AG04449 (cell line): ENCODE measurements around the gene C11orf24.

ENCODE experiments used
- CTCF ChIA-PET: fragments of 350-600 bp; formaldehyde crosslinking; extraction: SDS; loops from one replicate; lab custom pipeline; 2021; ENCODE audit warnings: antibody characterized with exemption; lab: Yijun Ruan, JAX
- POLR2A ChIA-PET: fragments of 400-600, 350-600 bp; formaldehyde crosslinking; extraction: SDS; loops from one replicate; lab custom pipeline; 2020; ENCODE audit warnings: antibody characterized with exemption, inconsistent platforms; lab: Yijun Ruan, JAX
- DNase-seq: peaks from one replicate; pipeline ENCODE4 v3.0.0-alpha.2; 2010; ENCODE audit warnings: low read depth, low spot score
- H3K4me3 ChIP-seq: 2 replicates; pipeline ENCODE4 v1.5.1; 2011; ENCODE audit warnings: low read depth, mild to moderate bottlenecking, control low read depth, low read length
- TF ChIP-seq, protein P1 (sequence below): IDR thresholded peaks from one replicate; pipeline ENCODE4 v1.5.1; 2011; ENCODE audit warnings: mild to moderate bottlenecking, moderate library complexity, low read length, control low read depth, inconsistent platforms; ENCODE audit not compliant: insufficient read depth; ENCODE audit errors: missing control alignments

Gene C11orf24

DNA sequence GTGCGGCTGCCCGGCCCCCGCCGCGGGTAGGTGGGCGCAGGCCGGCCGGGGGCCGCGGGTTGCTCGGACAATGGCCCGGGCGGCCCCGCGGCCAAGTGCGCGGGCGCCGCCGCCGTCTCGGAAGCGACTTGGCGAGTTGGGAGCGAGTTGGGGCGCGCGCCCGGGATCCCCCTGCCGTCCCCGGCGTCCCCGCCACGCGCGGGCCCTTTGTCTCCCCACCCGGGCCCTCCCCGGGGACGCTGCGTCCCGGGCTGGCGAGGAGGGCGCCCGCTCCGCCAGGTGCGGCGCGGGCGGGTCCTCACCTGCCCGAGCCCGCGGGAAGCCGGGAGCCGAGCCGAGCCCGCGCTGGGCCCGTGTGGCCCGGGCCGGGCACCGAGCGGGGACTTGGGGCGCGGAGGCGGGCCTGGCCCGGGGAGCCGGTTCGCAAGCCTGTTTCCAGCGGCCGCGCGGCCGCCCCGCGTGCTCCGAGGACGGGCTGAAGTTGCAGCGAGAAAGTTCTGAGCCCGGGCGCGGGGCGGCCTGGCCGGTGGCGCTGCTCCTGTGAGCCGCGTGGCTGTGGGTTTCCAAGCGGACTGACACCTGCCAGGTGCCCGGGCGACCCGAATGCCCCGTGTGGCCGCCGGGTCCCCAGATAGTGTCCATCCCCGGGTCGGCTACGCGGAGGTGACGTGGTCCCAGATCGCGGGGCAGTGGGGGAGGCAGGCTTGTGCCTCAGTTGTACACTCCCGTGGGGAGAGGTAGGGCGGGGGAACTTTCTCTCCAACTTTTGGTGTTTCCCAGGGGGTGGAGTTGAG, 41.2 kb upstream of the C11orf24 start:
- CTCF ChIA-PET, result interaction anchor here (1.3 kb wide), 1 partner anchor 12 kb away, joined by 7 read pairs; no protein-coding TSS in a partner anchor
- POLR2A ChIA-PET, result no interaction called here
- DNase-seq, result no peak
- TF ChIP-seq, protein P1, sequence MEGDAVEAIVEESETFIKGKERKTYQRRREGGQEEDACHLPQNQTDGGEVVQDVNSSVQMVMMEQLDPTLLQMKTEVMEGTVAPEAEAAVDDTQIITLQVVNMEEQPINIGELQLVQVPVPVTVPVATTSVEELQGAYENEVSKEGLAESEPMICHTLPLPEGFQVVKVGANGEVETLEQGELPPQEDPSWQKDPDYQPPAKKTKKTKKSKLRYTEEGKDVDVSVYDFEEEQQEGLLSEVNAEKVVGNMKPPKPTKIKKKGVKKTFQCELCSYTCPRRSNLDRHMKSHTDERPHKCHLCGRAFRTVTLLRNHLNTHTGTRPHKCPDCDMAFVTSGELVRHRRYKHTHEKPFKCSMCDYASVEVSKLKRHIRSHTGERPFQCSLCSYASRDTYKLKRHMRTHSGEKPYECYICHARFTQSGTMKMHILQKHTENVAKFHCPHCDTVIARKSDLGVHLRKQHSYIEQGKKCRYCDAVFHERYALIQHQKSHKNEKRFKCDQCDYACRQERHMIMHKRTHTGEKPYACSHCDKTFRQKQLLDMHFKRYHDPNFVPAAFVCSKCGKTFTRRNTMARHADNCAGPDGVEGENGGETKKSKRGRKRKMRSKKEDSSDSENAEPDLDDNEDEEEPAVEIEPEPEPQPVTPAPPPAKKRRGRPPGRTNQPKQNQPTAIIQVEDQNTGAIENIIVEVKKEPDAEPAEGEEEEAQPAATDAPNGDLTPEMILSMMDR, result no peak
- H3K4me3 ChIP-seq, result peak overlapping the region; percentile 74

DNA sequence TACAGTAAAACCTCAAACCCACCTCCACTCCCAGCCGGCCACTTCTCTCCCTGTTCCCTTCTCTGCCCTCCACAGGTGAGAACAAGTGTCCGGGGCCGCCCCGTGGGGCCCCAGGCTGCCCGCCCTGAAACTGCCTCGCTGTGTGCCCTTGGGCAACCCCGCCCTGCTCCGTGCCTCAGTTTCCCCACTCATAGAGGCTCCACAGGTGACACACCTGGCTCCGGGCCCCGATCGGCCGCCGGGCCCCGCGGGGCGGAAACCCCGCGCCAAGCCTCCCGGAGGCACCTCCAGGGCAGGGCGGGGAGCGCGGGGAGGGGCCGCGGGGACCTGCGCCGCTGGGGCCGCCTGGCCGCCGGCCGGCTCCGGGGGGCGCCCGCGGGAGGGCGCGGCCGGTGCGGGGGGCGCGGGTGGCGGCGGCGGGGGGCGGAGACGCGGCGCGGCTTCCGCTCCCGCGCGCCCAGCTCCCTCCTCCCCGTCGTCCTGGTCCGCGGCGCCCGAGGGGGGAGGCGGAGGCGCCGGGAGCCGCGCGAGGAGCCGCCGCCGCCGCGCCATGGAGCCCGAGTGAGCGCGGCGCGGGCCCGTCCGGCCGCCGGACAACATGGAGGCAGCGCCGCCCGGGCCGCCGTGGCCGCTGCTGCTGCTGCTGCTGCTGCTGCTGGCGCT, 40.5 kb upstream of the C11orf24 start, which contains the start of gene LRP5:
TSS of gene LRP5 (plus strand) at position 475 of the 663 bp plus-strand sequence. CDS start at position 599, 124 bp downstream.
- TF ChIP-seq, protein P1, result no peak
- ChIA-PET CTCF (interaction anchor here (0.8 to 3.1 kb wide), 3 partner anchors 9 to 1203 kb away, joined by 3 to 37 read pairs (median 5); no protein-coding TSS in a partner anchor), POLR2A (no interaction called here)
- DNase-seq, result no peak
- H3K4me3 ChIP-seq, result peak within 1 kb of the TSS; percentile 74

DNA sequence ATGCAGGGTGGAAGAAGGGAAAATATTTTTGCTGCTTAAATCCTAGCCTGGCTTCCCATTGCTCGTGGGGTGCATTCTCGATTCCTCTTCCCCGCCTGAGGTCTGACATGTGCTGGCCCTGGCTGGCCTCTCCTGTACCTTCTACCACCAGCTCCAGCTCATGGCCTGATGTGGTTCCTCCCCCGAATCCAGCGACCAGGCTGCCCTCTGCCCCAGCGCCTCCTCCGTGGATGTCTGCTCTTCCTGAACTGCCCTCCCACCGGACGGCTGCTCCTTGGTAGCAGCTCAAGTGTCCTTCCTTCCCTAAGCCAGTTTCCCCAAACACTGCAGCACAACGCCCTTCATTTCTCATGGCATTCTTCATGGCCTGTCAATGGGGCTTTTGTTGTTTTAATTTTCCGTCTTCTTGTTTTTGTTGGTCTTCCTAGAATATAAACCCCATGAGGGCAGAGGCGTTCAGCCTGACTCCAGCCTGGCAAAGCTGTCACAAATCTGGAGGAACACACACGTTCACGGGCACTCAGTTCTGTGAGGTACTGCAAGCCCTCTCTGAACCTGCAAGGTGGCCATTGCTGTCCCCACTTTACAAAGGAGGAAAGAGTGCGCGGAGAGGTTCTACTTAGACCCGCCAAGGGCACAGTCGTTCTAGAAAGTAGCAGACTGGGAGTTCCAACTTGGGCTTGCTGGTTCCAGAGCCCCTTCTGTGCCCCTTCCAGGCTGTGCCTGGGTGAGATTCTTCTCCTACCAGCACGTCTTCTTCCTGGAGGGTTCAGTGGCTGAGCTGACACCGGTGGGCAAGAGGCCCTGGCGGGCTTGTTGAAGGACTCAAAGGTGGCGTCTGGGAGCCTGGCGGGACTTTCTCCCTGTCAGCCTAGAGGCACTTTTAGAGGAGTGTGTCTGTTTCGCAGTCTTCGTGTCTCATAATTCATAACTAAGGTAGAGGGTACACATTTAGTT, 39.7 kb upstream of the C11orf24 start:
- TF ChIP-seq, protein P1, result no peak
- ChIA-PET POLR2A (no interaction called here), CTCF (interaction anchor here (0.8 to 3.1 kb wide), 6 partner anchors 8 to 1202 kb away, joined by 3 to 37 read pairs (median 5); no protein-coding TSS in a partner anchor)
- H3K4me3 ChIP-seq, result peak overlapping the region; percentile 74
- no peak for DNase-seq

DNA sequence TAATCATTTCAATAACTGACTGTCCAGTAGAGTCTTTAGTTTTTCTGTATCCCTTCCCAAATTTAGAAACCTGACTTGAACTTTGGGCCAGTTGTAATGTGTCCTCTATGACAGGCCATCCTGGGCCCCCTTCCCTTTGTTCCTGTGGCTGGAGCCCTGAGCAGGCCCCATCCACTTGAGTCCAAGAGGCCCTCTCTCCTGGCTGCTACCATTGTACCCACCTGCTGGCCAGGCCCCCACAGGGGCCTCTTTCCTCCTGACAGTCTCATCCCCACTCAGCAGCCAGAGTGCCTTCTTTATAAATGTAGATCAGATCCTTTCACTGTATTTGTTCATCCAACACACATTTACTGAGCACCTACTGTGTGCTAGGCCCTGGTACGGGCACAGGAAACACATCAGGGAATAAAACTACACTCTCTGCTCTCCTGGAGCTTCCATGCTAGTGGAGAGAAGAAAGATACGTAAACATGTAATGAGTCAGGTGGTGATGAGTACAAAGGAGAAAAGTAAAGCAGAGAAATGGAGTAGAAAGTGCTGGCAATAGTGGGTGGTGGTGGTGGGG, 37.9 kb upstream of the C11orf24 start:
- ChIA-PET POLR2A (no interaction called here), CTCF (interaction anchor here (0.6 to 3.1 kb wide), 3 partner anchors 12 to 74 kb away, joined by 3 to 37 read pairs (median 4); no protein-coding TSS in a partner anchor)
- no peak for DNase-seq
- H3K4me3 ChIP-seq, result no peak overlapping the region
- TF ChIP-seq, protein P1, result no peak

DNA sequence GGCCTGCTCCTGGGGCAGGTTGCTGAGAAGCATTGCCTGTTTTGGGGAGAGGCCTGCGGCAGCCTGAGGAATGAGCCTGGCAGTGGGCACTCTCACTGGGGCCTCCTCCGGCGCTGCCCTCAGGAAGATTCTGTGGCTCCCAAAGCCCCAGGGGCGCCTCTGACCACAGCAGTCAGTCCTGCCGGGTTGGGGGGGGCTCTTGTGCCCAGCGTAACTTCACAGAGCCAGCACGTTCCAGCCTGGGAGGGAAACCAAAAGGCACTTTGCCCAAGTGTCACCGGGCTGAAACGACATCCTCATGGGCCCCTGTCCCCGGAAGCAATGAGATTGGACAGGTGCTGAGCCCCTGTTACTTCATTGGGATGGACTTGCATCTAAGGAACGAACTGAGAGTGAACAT, 36.3 kb upstream of the C11orf24 start:
- no peak overlapping the region for H3K4me3 ChIP-seq
- TF ChIP-seq, protein P1, result no peak
- CTCF ChIA-PET, result interaction anchor here (1.0 to 4.0 kb wide), 3 partner anchors 10 to 100 kb away, joined by 4 to 28 read pairs (median 7); no protein-coding TSS in a partner anchor
- POLR2A ChIA-PET, result no interaction called here
- DNase-seq, result no peak
